ENCODE measurements around the gene SLC39A8. TPM values are rescaled to one million over a fixed set of nuclear protein-coding genes. Genes with fewer than 3 reads are reported as not detected.

The SLC39A8 gene
- total and polyA plus RNA-seq, 12 donors: 2.0 to 24.2 (median 8.2) TPM

GRCh38 chr4:102298716-102299115 lies 46.6 kb downstream of the SLC39A8 start:
- Histone ChIP-seq H3K9me3 (replicated peaks in 1 of 3) (no peaks in the 10 kb centered on the region), H3K4me1 (replicated peaks in 1 of 2) (no peaks in the 10 kb centered on the region), H3K36me3 (replicated peaks in 1 of 2) (no peaks in the 10 kb centered on the region), H3K27ac (no peak overlapping the region), H3K27me3 (no peaks in the 10 kb centered on the region), H3K4me3 (no peak overlapping the region)
- no peak for TF ChIP-seq POLR2A (IDR thresholded peaks at IDR 0.05)
- no peak for TF ChIP-seq CTCF (IDR thresholded peaks at IDR 0.05)
- no peak for DNase-seq
- intact Hi-C loops (cut with DNase I): no loop called here
- 79 to 92% (median 84%) methylated on average over 1 of the region's 1 CpG for WGBS, 4 donors

GRCh38 chr4:102295153-102295862 lies 50.0 kb downstream of the SLC39A8 start:
- TF ChIP-seq POLR2A (IDR thresholded peaks at IDR 0.05) (no peak), CTCF (IDR thresholded peaks at IDR 0.05) (no peak)
- intact Hi-C loops (cut with DNase I): no loop called here
- Histone ChIP-seq H3K9me3 (replicated peaks in 1 of 3) (no peaks in the 10 kb centered on the region), H3K27ac (no peak overlapping the region), H3K4me1 (replicated peaks in 1 of 2) (no peaks in the 10 kb centered on the region), H3K36me3 (replicated peaks in 1 of 2) (no peaks in the 10 kb centered on the region), H3K27me3 (no peaks in the 10 kb centered on the region), H3K4me3 (no peak overlapping the region)
- no peak for DNase-seq

GRCh38 chr4:102288497-102288896 lies 56.8 kb downstream of the SLC39A8 start:
- TF ChIP-seq CTCF (IDR thresholded peaks at IDR 0.05) (no peak), POLR2A (IDR thresholded peaks at IDR 0.05) (no peak)
- H3K9me3 ChIP-seq (replicated peaks in 1 of 3): no peaks in the 10 kb centered on the region
- H3K36me3 ChIP-seq (replicated peaks in 1 of 2): no peaks in the 10 kb centered on the region
- H3K4me1 ChIP-seq (replicated peaks in 1 of 2): no peaks in the 10 kb centered on the region
- H3K27ac ChIP-seq: no peak overlapping the region
- no peak for DNase-seq
- intact Hi-C loops (cut with DNase I): no loop called here
- H3K27me3 ChIP-seq: no peaks in the 10 kb centered on the region
- H3K4me3 ChIP-seq: no peak overlapping the region

GRCh38 chr4:102285831-102286230 lies 59.5 kb downstream of the SLC39A8 start:
- Histone ChIP-seq H3K9me3 (replicated peaks in 1 of 3) (no peaks in the 10 kb centered on the region), H3K4me3 (no peak overlapping the region), H3K4me1 (replicated peaks in 1 of 2) (no peaks in the 10 kb centered on the region), H3K36me3 (replicated peaks in 1 of 2) (no peaks in the 10 kb centered on the region), H3K27me3 (no peaks in the 10 kb centered on the region), H3K27ac (no peak overlapping the region)
- TF ChIP-seq POLR2A (IDR thresholded peaks at IDR 0.05) (no peak), CTCF (IDR thresholded peaks at IDR 0.05) (no peak)
- intact Hi-C loops (cut with DNase I): no loop called here
- DNase-seq: no peak

Measured in adrenal gland (tissue), 12 donors.